Femur (tissue), 1 donor: ENCODE data around the gene ERVK3-1.

Experiments
- DNase-seq: peaks from one replicate; pipeline ENCODE4 v3.0.0-alpha.2; 2017

Gene ERVK3-1

DNA sequence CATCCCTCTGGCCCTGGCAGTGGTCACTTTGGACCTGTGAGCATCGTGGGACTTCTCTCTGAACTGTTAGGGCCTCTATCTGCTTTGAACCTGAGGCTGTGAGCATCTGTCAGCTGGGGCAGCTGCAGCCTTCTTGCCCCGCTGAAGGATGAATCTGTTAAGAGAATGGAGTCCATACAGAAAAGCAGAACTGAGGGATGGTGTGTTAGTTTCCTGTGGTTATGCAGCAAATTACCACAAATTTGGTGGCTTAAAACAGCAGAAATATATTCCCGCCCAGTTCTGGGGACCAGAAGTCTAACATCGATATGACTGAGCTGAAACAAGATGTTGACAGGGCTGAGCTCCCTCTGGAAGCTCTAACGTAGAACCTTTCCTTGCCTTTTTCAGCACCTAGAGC is 59.0 kb downstream of the ERVK3-1 start:
- peak; percentile 12 for DNase-seq
